ENCODE data around the gene ATXN2.
"Not testable (repeated sequence)": the region's sequence is repeated elsewhere in the genome, so short reads cannot be mapped to it uniquely, and the experiment has no call there.

Gene ATXN2

DNA sequence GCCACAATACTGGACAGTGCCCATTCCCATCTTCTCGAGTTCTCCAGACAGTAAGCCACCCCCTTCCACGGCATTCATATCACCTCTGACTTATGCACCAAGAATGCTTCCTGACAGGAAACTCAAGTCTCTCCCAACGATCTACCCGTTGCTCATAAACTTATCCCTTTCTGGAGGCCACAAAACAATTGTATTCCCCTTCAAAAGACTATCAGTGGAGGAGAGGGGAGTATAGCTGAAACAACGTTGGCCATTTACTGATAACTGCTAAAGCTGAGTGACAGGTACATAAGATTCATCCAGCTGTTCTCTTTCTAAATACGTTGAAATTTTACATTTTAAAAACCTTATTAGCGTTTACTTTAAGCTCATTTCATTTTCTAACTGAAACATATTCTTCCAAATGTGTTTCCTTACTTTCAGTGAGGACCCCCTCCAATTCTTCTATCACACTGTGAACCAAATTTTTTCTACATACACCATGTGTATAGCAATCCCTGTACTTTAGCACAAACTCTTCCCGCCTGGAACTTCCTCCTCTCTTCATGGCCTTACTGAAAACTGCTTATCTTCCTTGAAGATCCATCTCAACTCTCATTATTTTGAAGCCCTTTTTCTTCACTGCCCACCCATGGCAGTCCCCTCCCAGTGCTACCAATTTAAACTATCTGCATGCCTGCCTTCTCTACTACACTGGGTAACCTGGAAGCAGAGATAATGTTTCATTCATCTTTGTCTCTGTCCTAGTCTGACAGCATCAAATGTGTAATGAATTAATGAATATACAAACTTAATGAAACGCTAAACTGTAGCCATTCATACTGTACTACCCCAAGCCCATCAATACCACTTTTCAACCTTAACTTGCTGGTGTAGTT is 28.8 kb downstream of the ATXN2 start:
- peak; percentile 88 for DNase-seq (ENCODE audit: low read depth)

DNA sequence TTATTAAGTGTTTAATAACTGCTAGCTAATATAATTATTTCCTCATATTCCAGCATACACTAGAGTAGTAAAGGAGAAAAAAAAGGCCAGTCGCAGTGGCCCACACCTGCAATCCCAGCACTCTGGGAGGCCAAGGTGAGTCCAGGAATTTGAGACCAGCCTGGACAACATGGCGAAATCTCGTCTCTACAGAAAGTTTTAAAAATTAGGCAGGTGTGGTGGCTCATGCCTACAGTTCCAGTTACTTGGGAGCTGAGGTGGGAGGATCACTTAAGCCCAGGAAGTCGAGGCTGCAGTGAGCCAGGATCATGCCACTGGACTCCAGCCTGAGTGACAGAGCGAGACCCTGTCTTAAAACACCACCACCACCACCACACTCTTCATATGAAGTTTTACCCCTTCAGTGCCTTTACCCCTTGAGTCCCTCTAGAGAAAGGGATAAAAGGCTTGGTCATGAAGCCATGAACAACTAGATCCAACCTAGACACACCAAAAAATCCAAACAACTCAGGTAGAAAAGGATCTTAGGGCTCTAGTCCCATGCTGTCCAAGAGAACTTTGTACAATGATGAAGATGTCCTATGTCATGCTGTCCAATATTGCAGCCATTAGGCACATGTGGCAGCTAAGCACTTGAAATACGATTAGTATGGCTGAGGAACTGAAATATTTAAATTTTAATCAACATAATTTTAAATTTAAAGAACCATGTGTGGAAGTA is 29.6 kb downstream of the ATXN2 start:
- no peak for DNase-seq (ENCODE audit: low read depth)

DNA sequence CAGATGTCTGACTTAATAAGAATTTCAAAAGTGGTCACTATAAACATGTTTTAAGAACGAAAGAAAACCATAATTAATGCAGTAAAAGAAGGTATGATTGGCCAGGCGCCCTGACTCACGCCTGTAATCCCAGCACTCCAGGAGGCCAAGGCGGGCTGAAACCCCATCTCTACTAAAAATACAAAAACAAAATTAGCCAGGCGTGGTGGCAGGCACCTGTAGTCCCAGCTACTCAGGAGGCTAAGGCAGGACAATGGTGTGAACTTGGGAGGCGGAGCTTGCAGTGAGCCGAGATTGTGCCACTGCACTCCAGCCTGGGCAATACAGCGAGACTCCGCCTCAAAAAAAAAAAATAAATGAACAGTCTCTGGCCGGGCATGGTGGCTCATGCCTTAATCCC is 38.3 kb downstream of the ATXN2 start:
- not testable (repeated sequence) for DNase-seq (ENCODE audit: low read depth)

DNA sequence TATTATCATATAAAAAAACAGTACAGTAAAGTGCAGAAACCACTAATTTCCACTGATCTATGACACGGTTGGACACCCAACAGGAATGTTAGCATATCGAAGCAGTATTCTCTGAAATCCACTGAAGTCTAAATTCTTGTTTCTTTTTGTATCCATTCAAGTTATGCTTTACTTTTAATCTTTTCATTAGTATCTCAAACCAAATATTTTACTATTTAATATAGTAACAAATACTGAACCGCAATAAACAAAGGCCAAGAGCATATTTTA is 41.1 kb downstream of the ATXN2 start:
- no peak for DNase-seq (ENCODE audit: low read depth)

DNA sequence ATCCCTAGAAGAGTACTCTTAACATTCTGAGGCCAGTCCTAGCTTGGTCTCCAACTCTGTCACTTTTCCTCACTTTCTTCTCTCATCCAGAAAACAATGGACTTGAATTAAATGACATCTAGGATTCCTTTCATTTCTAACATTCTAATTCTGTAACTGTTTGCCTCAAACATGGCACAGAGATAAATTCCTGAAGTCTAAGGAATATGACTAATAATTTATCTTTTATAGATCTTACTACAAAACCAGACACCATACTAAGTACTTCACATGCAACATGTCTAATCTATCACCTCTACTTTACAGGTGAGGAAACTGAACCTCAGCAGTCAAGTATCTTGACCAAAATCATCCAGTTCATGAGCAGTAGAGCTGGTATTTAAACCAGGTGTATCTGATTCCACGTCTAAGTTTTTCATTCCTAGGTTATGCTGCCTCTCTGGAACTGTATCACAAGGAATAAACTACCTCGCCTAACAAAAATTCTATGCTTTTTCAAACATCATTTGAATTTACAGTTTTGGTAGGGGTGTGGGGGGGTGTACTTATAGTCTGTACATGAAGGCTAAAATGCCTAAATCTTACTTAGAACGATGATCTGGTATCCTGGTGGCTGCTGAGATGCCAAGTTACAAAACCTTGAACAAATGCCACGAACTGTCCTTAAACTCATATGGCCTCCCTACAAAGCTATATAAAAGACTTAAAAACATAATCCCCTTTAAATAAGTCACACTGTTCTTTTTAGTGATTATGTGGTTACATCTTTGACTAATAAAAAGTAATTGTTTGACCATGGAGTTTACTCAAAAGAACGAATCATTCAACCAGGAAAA is 41.6 kb downstream of the ATXN2 start:
- DNase-seq (ENCODE audit: low read depth): peak; percentile 19

DNA sequence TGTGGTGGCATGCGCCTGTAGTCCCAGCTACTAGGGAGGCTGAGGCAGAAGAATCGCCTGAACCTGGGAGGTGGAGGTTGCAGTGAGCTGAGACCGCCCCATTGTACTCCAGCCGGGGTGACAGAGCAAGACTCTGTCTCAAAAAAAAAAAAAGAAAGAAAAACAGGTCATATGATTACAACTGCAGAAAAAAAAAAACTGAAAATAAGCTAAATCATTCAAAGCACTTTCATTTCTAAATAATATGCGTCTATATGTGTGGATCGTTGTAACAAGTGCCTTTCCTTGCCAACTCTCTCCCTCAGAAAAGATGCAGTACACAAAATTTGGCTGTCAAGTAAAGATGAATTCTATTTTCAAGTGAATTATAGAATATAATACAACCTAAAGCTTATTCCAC is 42.4 kb downstream of the ATXN2 start:
- DNase-seq (ENCODE audit: low read depth): no peak

DNA sequence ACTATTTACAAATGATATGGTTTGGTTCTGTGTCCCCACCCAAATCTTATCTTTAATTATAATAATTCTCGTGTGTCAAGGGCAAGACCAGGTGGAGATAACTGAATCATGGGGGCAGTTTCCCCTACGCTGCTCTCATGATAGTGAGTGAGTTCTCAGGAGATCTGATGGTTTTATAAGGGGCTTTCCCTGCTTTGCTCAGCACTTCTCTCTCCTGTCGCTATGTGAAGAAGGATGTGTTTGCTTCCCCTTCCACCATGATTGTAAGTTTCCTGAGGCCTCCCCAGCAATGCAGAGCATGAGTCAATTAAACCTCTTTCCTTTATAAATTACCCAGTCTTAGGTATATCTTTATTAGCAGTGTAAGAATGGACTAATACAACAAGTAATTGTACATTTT is 43.8 kb downstream of the ATXN2 start:
- DNase-seq (ENCODE audit: low read depth): not testable (repeated sequence)

DNA sequence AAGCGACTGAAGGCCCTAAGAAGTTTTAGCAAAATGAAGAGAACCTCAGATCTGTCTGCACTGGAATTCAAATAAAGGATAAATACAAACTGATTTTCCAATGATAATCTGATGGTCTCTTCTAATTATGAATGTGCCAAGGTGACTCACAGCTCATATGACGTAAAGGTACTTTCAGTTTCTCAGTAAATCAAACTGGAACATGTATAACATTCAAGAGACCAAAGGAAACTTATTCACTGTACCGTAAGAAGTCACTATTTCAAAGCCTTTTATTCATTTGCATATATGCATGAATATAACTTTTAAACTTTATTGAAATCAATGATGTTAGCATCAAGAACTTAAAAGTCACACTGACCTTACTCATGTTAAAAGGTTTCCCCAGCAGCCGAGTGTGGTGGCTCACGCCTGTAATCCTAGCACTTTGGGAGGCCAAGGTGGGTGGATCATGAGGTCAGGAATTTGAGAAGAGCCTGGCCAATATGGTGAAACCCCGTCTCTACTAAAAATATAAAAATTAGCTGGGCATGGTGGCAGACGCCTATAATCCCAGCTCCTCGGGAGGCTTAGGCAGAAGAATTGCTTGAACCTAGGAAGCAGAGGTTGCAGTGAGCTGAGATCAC is 52.2 kb downstream of the ATXN2 start:
- peak; percentile 69 for DNase-seq (ENCODE audit: low read depth)

DNA sequence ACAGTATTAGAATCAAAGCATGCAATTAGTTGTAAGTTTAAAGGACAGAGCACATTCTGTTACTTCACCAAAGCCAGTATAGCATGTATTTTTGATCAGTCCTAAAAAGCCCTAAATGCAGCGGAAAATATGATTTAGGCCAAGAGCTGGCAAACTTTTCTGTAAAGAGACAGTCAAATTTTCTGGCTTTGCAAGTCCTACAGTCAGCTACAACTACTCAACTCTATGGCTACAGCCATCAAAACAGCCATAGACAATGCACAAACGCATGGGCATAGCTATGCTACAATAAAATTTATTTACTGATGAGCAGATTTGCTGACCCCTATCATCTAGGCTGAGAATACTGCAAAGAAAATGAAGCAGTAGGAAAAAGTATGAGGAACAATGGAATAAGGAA is 52.9 kb downstream of the ATXN2 start:
- no peak for DNase-seq (ENCODE audit: low read depth)

DNA sequence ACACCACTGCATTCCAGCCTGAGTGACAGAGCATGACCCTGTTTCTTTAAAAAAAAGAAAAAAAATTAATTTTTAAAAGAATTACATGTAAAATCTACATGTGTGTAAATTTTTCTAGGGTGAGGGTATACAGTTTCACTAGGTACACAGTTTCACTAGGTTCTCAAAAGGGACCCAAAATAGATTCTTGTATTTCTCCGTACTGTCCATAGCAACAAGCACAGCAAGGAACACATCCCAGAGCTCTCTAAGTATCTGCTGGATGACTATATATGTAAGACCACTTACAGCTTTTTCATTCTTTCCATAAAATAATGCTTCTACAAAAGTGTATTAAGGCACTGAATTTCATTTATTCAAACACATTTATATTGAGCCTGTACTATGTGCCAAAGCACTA is 55.1 kb downstream of the ATXN2 start:
- no peak for DNase-seq (ENCODE audit: low read depth)

DNA sequence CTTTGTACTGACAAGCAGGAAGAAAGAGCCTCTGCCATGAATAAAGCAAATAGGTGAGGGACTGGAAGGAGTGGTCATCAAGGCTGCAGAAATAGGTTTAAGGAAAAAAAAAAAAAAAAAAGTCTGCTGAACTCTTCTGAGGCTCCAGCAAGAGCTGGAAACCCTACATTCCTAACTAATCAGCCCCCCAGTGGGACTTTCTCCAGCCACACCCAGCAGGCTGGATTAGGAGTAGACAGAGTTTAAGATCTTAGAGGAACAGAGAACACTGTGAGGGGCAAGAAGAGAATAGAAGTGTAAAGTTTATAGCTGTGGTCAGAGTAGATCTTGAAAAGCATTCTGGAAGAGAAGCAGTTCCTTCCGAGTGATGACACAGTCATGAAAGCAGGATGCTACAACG is 66.4 kb downstream of the ATXN2 start:
- no peak for DNase-seq (ENCODE audit: low read depth)

DNA sequence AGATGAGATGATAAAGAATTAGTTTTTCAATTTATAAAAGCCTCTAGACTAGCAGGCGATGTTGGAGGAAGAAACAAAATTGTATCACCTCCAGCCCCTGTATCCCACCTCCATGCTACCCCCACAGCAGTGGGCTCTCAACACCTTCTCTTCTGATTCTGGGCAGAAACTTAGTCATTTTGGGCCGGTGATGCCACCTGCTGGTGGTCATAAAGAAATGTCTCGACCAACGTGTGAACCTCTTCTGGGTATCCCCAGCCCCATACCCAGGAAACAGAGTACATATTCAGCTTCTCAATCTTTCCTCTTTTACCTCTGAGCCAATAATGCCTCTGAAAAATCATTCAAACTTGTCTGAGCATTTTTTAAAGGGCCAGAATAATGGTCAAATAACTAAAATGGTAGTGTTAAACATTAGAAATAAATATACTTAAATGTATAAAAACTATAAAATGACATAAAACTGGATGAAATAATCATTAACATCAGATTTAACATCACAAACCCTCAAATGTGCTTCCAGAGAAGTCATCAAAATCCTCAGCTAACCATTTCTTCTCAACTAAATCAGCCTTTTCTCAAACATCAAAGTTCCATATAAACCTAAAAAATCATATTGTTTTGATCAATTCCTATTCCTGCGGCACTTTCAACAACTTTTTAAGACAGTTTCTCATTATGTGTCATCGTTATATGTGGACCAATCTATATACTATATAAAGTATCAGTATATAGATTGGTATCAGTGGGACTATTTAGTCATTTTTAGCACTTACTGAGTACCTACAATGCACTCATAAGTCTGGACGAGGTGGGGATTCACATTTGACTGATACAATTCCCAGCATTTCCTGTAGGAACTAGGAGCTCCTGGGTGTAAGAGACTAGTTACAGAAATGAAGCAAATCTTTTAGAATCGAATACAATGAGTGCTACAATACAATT is 69.4 kb downstream of the ATXN2 start:
- DNase-seq (ENCODE audit: low read depth): peak; percentile 66

DNA sequence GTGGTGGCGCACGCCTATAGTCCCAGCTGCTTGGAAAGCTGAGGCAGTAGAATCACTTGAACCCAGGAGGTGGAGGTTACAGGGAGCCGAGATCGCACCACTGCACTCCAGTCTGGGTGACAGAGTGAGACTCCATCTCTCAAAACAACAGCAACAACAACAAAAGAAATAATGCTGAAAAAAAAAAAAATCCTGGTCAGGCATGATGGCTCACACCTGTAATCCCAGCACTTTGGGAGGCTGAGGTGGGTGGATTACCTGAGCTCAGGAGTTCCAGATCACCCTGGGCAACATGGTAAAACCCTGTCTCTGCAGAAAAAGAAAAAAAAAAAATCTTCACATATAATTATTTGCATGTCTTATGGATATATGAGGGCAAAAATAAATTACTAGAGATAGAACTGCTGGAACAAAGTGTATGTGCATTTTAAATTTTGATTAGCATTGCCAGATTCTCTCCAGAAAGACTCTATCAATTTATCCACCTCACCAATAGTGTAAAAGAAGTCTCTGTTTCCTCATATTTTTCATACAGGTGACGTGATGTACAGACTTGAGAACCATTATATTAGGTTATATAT is 75.4 kb downstream of the ATXN2 start:
- DNase-seq (ENCODE audit: low read depth): no peak

DNA sequence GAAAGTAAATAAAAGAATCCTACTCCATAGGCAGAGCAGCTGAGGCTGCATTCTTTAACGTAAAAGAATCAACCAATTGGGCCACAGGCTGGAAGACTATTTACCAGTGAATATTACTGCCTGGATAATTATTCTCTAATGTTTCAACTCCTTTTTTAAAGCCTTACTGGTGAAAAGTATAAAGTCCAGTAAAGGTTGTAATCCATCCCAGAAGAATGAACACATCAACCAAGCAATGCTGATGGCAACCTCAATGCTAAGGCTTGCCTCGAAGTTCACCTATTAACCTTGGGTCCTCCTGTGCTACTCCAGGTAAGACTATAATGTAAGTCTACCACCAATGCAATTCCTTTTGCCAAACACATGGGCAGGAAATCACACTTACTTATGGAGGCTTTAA is 77.3 kb downstream of the ATXN2 start:
- DNase-seq (ENCODE audit: low read depth): no peak

DNA sequence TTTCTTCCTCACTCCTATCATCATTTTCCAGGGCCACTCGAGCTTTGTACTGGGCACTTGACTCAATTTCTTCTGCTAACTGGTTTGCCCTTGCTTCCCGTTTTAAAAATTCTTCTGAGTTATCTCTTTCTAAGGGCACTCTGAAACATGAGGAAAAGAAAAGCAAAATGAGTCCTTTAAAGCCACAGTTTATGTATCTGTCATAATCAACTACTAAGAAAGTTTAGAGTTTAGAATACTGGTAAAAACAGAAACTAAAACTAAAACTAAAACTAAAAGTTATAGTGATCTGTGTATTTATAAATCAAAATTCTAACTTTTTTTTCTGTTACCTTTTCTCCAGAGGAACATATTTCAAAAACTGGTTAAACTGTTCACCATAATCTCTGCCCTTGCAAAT is 79.2 kb downstream of the ATXN2 start:
- DNase-seq (ENCODE audit: low read depth): no peak

DNA sequence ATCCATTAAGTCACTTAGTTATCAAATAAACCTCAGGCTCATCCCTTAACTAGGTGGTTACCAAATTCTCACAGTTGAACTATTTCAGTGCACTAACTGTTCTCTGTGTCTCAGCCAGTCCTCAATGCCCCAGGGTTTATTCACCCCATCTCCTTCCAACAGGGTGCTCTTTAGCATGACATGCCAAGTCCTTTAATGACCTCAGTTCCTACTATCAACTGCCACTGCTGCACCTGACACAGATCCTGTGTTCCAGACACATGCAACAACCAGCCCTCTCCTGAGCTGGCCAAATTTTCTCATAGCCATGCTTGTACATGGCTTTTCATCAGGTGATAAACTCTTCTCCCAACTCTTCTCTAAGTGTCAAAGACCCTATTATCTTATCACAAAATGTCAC is 80.0 kb downstream of the ATXN2 start:
- DNase-seq (ENCODE audit: low read depth): no peak

DNA sequence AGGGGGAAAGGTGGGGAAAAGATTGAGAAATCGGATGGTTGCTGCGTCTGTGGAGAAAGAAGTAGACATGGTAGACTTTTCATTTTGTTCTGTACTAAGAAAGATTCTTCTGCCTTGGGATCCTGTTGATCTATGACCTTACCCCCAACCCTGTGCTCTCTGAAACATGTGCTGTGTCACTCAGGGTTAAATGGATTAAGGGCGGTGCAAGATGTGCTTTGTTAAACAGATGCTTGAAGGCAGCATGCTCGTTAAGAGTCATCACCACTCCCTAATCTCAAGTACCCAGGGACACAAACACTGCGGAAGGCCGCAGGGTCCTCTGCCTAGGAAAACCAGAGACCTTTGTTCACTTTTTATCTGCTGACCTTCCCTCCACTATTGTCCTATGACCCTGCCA is 91.4 kb downstream of the ATXN2 start:
- DNase-seq (ENCODE audit: low read depth): not testable (repeated sequence)

DNA sequence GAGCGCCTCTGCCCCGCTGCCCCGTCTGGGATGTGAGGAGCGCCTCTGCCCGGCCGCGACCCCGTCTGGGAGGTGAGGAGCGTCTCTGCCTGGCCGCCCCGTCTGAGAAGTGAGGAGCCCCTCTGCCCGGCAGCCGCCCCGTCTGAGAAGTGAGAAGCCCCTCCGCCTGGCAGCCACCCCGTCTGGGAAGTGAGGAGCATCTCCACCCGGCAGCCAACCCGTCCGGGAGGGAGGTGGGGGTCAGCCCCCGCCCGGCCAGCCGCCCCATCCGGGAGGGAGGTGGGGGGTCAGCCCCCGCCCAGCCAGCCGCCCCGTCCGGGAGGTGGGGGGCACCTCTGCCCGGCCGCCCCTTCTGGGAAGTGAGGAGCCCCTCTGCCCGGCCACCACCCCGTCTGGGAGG is 91.9 kb downstream of the ATXN2 start:
- not testable (repeated sequence) for DNase-seq (ENCODE audit: low read depth)

DNA sequence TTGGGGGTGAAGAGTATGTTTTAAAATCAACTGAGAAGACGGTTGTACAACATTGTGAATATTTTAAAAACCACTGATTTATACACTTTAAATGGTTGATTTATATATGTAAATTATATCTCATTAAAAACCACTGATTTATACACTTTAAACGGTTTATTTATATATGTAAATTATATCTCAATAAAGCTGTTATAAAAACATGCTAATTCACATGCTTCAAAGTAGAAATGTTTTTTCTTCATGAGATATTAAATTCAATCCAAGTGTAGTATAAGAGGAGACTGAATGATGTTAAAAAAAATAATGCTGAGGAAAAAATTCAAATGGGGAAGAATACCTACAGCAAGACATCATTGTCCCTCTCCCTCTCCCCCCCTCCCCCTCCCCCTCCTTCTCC is 92.9 kb downstream of the ATXN2 start:
- no peak for DNase-seq (ENCODE audit: low read depth)

DNA sequence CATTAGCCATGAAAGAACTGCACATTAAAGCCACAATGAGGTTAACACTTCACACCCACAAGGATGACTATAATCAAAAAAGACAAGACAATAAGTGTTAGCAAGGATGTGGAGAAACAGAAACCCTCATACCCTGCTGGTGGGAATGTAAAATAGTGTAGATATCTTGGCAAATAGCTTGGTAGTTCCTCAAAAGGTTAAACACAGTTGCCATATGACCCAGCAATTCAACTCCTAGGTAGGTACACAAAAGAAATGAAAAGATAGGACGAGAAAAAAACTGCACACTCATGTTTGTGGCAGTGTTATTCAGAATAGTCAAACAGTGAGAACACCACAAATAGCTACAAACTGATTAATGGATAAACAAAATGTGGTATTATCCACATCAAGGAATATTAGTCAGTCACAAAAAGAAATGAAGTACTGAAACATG is 93.5 kb downstream of the ATXN2 start:
- peak; percentile 18 for DNase-seq (ENCODE audit: low read depth)

DNA sequence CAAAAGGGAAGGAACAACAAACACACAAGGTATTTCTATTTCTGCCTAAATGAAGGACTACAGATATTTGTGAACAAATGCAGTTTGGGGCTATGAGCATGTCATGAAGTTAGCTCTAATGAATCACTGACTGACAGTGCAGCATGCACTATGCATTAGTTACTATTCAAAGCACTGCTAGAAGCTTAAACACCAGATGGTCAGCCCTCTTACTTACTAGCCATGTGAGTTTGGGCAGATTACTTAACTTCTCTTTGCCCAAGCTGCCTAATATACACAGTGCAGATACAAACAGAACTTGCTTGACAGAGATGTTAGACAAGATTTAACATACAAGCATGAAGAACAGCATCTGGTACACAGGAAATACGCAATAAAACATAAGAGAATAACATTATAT is 96.0 kb downstream of the ATXN2 start:
- DNase-seq (ENCODE audit: low read depth): peak; percentile 31

Measured in iris pigment epithelial cell (primary cell).